ENCODE data around the gene ANXA6.

The ANXA6 gene

DNA sequence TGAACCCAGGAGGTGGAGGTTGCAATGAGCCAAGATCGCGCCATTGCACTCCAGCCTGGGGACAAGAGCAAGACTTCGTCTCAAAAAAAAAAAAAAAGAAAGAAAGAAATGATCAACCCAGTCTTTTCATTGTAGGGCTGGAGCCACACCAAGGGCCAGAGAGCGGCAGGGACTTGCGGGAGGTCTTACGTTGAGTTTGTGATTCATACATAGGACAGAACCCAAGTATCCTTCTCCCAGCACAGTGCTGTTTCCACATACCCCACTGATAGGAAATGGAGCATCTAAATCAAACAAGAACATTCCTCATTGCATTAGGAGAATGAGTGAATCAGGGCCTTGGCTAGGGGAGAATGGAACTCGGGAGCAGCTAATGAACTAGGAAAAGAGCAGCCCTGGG is 73.2 kb downstream of the ANXA6 start:
- no peak overlapping the region for H3K4me3 ChIP-seq (replicated peaks; ENCODE audit: low read depth, low read length)
- TF ChIP-seq CTCF (IDR thresholded peaks at IDR 0.05; ENCODE audit: low read length, missing control alignments), result no peak
- DNase-seq (ENCODE audit: low read depth), result no peak

- TF ChIP-seq CTCF (IDR thresholded peaks at IDR 0.05; ENCODE audit: low read length, missing control alignments), result no peak
- DNase-seq (ENCODE audit: low read depth), result no peak
- H3K4me3 ChIP-seq (replicated peaks; ENCODE audit: low read depth, low read length), result no peak overlapping the region
Measured at GRCh38 chr5:151083081-151083676, 74.4 kb downstream of the ANXA6 start.

GRCh38 chr5:151082282-151082902 is 75.2 kb downstream of the ANXA6 start:
- H3K4me3 ChIP-seq (replicated peaks; ENCODE audit: low read depth, low read length), result no peak overlapping the region
- TF ChIP-seq CTCF (IDR thresholded peaks at IDR 0.05; ENCODE audit: low read length, missing control alignments), result peak; percentile 39
- no peak for DNase-seq (ENCODE audit: low read depth)

DNA sequence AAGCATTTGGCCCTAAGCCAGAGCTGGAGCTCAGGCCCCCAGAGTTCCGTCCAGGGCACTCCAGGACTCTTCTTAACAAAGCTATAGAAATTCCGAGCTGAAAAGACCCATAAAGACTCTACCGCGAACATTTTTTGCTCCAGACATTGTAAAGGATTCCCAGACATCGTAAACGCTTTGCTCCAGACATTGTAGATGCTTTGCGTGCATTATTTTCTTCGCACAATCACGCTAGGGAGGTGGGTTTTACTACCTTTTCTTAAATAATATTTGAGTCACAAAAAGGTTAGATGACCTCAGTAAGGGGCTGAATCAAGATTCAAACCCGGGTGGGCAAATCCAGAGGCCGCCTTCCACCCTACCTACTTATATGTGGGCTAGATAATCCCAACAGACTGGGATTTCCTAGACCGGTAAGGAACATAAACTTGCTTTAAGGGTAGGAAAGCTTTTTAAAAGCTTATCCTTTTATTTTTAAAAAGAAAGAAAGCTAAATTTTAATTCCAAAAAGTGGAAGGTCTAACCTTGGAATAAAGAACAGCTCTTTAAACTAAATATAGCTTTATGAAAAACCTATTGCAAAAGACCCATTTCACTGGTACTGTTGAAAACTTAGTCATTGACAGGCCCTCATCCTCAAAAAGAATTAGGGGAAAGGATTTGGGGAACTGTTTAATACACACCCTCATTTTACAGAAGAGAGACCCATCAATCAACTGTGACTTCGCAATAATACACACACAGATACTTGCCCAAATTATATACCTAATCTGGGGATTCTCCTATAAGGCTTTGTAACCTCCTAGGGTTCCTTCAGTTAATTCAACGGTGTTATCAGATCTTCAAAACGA is 75.9 kb downstream of the ANXA6 start:
- H3K4me3 ChIP-seq (replicated peaks; ENCODE audit: low read depth, low read length), result peak overlapping the region; percentile 79
- no peak for TF ChIP-seq CTCF (IDR thresholded peaks at IDR 0.05; ENCODE audit: low read length, missing control alignments)
- DNase-seq (ENCODE audit: low read depth), result peak; percentile 85

GRCh38 chr5:151080613-151081430 is 76.8 kb downstream of the ANXA6 start, which contains the start of gene TNIP1:
TNIP1 (minus strand) TSS chr5:151081034; CDS start chr5:151065095, 15,939 bp downstream.
- no peak for TF ChIP-seq CTCF (IDR thresholded peaks at IDR 0.05; ENCODE audit: low read length, missing control alignments)
- DNase-seq (ENCODE audit: low read depth), result peak; percentile 90
- peak within 1 kb of the TSS; percentile 79 for H3K4me3 ChIP-seq (replicated peaks; ENCODE audit: low read depth, low read length)

DNA sequence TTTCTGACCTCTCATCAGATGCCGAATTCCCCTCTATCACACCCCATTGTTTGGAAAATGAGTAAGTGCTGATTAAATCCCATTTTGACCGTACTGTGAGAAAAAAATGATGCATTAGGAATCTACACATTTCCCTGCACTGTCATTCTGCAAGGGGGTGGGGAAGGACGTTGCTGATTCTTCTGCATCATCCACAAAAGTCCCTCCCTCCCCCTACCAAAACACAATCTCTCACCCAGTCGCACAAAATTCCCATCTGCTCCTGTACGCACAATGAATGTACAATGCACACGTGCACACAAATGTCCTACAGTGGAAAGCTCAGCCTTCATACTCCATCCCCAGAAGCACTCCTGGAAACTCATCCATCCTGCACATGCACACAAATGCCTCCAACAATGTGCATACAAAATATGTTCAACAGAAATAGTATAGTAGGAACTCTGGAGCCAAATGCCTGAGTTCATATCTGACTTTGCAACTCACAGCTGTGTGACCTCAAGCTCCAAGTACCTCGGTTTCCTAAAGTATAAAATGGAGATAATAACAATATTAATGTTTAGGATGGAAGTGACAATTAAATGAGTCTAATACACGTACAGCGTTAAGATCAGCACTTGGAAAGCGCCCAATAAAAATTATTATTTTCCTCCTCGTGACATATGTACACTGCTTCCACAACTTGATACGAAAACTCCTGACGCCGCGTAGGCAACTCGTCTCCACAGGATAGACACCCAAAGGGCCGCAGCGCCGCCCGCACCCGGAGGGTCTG is 77.6 kb downstream of the ANXA6 start:
- peak; percentile 82 for DNase-seq (ENCODE audit: low read depth)

More for the DNA sequence above, 77.6 kb downstream of the ANXA6 start:
- no peak for TF ChIP-seq CTCF (IDR thresholded peaks at IDR 0.05; ENCODE audit: low read length, missing control alignments)
- peak overlapping the region; percentile 79 for H3K4me3 ChIP-seq (replicated peaks; ENCODE audit: low read depth, low read length)
